Measurements from ENCODE around the gene GDNF. TPM values are rescaled to one million over a fixed set of nuclear protein-coding genes. Genes with fewer than 3 reads are reported as not detected.
A peak's percentile ranks its signal among the peaks of the same experiment; 100 is the strongest.

GDNF gene
- total and polyA plus RNA-seq, 2 experiments from 2014 or later, result 0.13 to 0.17 TPM

DNA sequence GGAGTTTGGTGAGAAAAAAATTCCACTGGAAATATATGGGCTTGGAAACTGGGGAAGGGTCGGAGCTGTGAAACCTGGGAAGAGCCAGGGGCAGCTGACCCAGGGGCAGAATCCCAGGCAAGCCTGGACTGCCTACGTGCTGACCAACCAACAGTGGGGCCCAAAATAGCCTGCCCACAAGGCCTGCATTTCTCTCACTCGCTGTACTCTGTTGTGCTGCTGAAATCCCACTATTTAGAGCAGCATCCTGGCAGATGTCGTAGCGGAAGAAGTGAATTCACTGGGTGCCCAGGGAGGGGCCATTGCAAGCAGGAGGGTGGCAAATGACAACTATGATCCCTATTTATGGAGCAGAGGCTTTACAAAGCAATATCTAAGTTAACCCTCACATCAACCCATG lies 9.5 kb downstream of the GDNF start (continued):
- TF ChIP-seq CTCF (conservative IDR thresholded peaks at IDR 0.05; ENCODE audit: low read depth in 2 of 2), result no peak

GRCh38 chr5:37825334-37825915 lies 14.4 kb downstream of the GDNF start:
- no peaks in the 10 kb centered on the region for H3K27me3 ChIP-seq (ENCODE audit: insufficient read depth)
- Mint-ChIP-seq H3K9me3 (no peaks in the 10 kb centered on the region), H3K4me1 (peaks cover 25% of the 10 kb centered on the region), H3K36me3 (ENCODE audit: low read depth) (no peaks in the 10 kb centered on the region), H3K4me3 (no peak overlapping the region), H3K27ac (no peak overlapping the region), H3K27me3 (ENCODE audit: insufficient read depth, low read depth, poor library complexity) (no peaks in the 10 kb centered on the region)
- ATAC-seq, result peak; percentile 93
- no peak overlapping the region for H3K27ac ChIP-seq (ENCODE audit: low read depth)
- DNase-seq (ENCODE audit: low spot score), result peak; percentile 31
- no peaks in the 10 kb centered on the region; the same call in 1 of the 2 replicates for H3K9me2 ChIP-seq (ENCODE audit: insufficient read depth)
- H4K20me1 ChIP-seq (replicated peaks; ENCODE audit: insufficient read depth), result no peaks in the 10 kb centered on the region
- no peak overlapping the region for H3K4me3 ChIP-seq
- H3K4me1 ChIP-seq (ENCODE audit: insufficient read depth), result peaks cover 15% of the 10 kb centered on the region
- H3K36me3 ChIP-seq (ENCODE audit: insufficient read depth), result no peaks in the 10 kb centered on the region; the same call in 1 of the 2 replicates
- peak overlapping the region; percentile 61 for H3K4me2 ChIP-seq
- no peak overlapping the region for H2AFZ ChIP-seq
- no peaks in the 10 kb centered on the region for H3K79me2 ChIP-seq (replicated peaks; ENCODE audit: insufficient read depth)
- H3F3A ChIP-seq (replicated peaks; ENCODE audit: low read depth), result no peaks in the 10 kb centered on the region
- TF ChIP-seq ZNF114 (CRISPR knock-in tag; IDR thresholded peaks at IDR 0.05) (no peak), POLR2AphosphoS5 (IDR thresholded peaks at IDR 0.05; ENCODE audit: low read depth) (no peak), EZH2 (IDR thresholded peaks at IDR 0.05; ENCODE audit: low read depth, unreplicated experiment) (no peak), ZNF331 (CRISPR knock-in tag; IDR thresholded peaks at IDR 0.05; ENCODE audit: low read depth) (no peak), STAT1 (IDR thresholded peaks at IDR 0.05; ENCODE audit: unreplicated experiment) (no peak), CREB1 (CRISPR knock-in tag; IDR thresholded peaks at IDR 0.05; ENCODE audit: low read depth) (no peak), NANOG (IDR thresholded peaks at IDR 0.05; ENCODE audit: borderline replicate concordance) (no peak), CTCF (conservative IDR thresholded peaks at IDR 0.05; ENCODE audit: low read depth in 2 of 2) (no peak), JUNB (IDR thresholded peaks at IDR 0.05; ENCODE audit: unreplicated experiment) (no peak)
- TF ChIP-seq, protein P1, sequence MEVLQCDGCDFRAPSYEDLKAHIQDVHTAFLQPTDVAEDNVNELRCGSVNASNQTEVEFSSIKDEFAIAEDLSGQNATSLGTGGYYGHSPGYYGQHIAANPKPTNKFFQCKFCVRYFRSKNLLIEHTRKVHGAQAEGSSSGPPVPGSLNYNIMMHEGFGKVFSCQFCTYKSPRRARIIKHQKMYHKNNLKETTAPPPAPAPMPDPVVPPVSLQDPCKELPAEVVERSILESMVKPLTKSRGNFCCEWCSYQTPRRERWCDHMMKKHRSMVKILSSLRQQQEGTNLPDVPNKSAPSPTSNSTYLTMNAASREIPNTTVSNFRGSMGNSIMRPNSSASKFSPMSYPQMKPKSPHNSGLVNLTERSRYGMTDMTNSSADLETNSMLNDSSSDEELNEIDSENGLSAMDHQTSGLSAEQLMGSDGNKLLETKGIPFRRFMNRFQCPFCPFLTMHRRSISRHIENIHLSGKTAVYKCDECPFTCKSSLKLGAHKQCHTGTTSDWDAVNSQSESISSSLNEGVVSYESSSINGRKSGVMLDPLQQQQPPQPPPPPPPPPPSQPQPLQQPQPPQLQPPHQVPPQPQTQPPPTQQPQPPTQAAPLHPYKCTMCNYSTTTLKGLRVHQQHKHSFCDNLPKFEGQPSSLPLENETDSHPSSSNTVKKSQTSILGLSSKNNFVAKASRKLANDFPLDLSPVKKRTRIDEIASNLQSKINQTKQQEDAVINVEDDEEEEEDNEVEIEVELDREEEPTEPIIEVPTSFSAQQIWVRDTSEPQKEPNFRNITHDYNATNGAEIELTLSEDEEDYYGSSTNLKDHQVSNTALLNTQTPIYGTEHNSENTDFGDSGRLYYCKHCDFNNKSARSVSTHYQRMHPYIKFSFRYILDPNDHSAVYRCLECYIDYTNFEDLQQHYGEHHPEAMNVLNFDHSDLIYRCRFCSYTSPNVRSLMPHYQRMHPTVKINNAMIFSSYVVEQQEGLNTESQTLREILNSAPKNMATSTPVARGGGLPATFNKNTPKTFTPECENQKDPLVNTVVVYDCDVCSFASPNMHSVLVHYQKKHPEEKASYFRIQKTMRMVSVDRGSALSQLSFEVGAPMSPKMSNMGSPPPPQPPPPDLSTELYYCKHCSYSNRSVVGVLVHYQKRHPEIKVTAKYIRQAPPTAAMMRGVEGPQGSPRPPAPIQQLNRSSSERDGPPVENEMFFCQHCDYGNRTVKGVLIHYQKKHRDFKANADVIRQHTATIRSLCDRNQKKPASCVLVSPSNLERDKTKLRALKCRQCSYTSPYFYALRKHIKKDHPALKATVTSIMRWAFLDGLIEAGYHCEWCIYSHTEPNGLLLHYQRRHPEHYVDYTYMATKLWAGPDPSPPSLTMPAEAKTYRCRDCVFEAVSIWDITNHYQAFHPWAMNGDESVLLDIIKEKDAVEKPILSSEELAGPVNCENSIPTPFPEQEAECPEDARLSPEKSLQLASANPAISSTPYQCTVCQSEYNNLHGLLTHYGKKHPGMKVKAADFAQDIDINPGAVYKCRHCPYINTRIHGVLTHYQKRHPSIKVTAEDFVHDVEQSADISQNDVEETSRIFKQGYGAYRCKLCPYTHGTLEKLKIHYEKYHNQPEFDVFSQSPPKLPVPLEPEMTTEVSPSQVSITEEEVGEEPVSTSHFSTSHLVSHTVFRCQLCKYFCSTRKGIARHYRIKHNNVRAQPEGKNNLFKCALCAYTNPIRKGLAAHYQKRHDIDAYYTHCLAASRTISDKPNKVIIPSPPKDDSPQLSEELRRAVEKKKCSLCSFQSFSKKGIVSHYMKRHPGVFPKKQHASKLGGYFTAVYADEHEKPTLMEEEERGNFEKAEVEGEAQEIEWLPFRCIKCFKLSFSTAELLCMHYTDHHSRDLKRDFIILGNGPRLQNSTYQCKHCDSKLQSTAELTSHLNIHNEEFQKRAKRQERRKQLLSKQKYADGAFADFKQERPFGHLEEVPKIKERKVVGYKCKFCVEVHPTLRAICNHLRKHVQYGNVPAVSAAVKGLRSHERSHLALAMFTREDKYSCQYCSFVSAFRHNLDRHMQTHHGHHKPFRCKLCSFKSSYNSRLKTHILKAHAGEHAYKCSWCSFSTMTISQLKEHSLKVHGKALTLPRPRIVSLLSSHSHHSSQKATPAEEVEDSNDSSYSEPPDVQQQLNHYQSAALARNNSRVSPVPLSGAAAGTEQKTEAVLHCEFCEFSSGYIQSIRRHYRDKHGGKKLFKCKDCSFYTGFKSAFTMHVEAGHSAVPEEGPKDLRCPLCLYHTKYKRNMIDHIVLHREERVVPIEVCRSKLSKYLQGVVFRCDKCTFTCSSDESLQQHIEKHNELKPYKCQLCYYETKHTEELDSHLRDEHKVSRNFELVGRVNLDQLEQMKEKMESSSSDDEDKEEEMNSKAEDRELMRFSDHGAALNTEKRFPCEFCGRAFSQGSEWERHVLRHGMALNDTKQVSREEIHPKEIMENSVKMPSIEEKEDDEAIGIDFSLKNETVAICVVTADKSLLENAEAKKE (CRISPR knock-in tag; IDR thresholded peaks at IDR 0.05), result no peak
- TF ChIP-seq, protein P2, sequence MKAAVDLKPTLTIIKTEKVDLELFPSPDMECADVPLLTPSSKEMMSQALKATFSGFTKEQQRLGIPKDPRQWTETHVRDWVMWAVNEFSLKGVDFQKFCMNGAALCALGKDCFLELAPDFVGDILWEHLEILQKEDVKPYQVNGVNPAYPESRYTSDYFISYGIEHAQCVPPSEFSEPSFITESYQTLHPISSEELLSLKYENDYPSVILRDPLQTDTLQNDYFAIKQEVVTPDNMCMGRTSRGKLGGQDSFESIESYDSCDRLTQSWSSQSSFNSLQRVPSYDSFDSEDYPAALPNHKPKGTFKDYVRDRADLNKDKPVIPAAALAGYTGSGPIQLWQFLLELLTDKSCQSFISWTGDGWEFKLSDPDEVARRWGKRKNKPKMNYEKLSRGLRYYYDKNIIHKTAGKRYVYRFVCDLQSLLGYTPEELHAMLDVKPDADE (IDR thresholded peaks at IDR 0.05), result no peak
